ENCODE results near the gene PET100.
A peak's percentile ranks its signal among the peaks of the same experiment; 100 is the strongest.

The PET100 gene

DNA sequence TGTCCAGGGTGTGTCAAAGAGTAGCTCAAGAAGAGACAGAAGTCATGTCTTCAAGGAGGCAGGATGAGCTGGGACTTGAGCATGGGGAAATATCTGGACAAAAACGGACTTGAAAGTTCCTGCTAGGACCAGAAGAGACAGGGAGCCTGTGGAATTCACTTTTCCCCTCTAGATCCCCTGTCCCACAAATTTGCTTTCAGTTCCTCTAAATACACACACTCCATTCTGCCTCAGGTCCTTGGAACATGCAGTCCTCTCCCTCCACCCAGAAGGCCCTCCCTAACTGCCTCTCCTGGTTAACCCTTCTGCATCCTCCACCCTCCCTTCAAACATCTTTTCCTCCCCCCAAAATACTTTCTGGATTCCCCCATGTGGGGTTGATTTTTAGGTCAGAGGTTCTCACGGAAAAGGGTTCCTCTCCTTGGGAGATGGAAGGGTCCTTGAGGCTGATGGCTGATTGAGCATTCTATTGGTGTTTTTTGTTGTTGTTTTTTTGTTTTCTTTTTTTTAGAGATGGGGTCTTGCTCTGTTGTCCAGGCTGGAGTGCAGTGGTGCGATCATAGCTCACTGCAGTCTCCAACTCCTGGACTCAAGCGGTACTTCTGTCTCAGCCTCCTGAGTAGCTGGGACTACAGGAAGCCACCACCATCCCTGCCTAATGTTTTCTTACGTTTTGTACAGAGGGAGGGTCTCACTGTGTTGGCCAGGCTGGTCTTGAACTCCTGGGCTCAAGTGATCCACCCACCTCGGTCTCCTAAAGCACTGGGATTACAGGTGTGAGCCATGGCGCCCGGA lies 32.3 kb downstream of the PET100 start:
- no peak overlapping the region for H3K27ac Mint-ChIP-seq
- H3K9me3 Mint-ChIP-seq: no peaks in the 10 kb centered on the region
- H3K36me3 Mint-ChIP-seq: no peaks in the 10 kb centered on the region
- no peak overlapping the region for H3K4me3 Mint-ChIP-seq
- H3K4me1 Mint-ChIP-seq: peaks cover 3 to 15% of the 10 kb centered on the region in 2 donors
- ATAC-seq (replicated peaks) (no peak), DNase-seq (no peak)
- H3K27me3 Mint-ChIP-seq: peaks cover 5 to 8% of the 10 kb centered on the region in 2 donors

DNA sequence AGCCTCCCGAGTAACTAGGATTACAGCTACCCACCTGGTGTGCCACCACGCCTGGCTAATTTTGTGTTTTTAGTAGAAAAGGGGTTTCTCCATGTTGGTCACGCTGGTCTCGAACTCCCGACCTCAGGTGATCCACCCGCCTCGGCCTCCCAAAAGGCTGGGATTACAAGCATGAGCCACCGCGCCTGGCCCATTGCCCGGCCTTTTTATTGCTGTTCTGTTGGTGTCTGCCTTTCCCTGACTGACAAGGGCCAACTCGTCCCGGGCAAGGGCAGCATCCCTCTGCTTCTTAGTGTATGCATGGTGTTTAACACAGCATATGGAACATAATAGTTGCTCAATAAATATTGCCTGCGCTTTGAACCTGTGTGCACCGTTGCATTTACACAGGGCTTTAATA lies 33.1 kb downstream of the PET100 start:
- Mint-ChIP-seq H3K4me1 (peaks cover 0 to 8% of the 10 kb centered on the region in 2 donors), H3K36me3 (no peaks in the 10 kb centered on the region), H3K4me3 (no peak overlapping the region), H3K27me3 (peaks cover 10 to 13% of the 10 kb centered on the region in 2 donors), H3K9me3 (no peaks in the 10 kb centered on the region), H3K27ac (no peak overlapping the region)
- DNase-seq (no peak), ATAC-seq (replicated peaks) (no peak)

DNA sequence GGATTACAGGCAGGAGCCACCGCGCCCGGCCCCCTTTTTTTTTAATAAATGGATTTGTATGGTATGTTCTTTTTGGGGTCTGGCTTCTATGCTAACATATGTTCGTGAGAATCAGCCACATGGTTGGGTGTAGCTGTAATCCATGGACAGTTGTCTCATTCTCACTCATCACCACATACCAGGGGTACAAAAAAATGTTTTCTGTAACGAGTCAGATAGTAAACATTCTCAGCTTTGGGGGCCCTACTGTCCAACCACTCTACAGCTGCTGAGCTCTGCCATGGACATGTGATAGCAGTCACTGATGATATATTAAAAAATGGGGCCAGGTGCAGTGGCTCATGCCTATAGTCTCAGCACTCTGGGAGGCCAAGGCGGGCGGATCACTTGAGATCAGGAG lies 34.1 kb downstream of the PET100 start:
- no peak overlapping the region for H3K27ac Mint-ChIP-seq
- H3K36me3 Mint-ChIP-seq: no peaks in the 10 kb centered on the region
- DNase-seq (no peak), ATAC-seq (replicated peaks) (no peak)
- peaks cover 10 to 13% of the 10 kb centered on the region in 2 donors for H3K27me3 Mint-ChIP-seq
- H3K4me1 Mint-ChIP-seq: no peaks in the 10 kb centered on the region
- H3K9me3 Mint-ChIP-seq: no peaks in the 10 kb centered on the region
- no peak overlapping the region for H3K4me3 Mint-ChIP-seq

DNA sequence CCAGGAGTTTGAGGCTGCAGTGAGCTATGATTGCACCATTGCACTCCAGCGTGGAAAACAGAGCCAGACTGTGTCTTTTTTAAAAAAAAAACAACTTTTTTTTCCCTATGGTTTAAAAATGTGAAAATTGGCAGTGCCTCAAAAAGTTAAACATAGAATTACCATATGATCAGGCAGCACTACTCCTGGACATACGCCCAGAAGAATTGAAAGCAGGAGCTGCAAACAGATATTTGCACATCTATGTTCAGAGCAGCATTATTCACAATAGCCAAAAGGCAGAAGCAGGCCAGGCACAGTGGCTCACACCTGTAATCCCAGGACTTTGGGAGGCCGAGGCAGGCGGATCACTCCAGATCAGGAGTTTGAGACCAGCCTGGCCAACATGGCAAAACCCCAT lies 35.5 kb downstream of the PET100 start:
- Mint-ChIP-seq H3K27ac (no peak overlapping the region), H3K27me3 (peaks cover 19 to 23% of the 10 kb centered on the region in 2 donors), H3K4me1 (peaks cover 2% of the 10 kb centered on the region in 2 donors), H3K9me3 (no peaks in the 10 kb centered on the region), H3K36me3 (no peaks in the 10 kb centered on the region), H3K4me3 (no peak overlapping the region)
- ATAC-seq (replicated peaks) (no peak), DNase-seq (no peak)

DNA sequence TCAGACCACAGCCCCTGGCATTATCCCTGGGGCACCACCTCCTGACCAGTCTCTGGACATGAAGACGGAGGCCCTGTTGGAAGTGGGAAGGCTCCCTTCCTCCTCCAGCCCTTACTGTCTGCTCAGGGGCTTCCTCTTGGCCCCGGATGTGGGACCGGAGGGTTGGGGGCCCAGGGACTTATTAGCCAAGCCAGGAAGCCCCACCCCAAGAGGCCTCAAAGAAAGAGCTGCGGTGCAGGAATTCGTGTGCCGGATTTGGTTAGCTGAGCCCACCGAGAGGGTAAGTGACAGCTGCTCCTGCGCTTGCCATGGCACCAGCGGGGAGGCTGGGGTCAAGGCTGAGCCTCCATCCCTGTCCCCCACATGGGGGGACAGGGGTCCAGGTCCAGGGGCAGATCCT lies 39.2 kb downstream of the PET100 start, which contains the start of gene RETN:
TSS of gene RETN (plus strand) at position 208 of the 400 bp plus-strand sequence. CDS start 278 bp downstream, outside the sequence.
- Mint-ChIP-seq H3K27ac (no peak within 1 kb of the TSS), H3K4me1 (peaks cover 9 to 10% of the 10 kb centered on the region in 2 donors), H3K27me3 (peaks cover 43 to 52% of the 10 kb centered on the region in 2 donors), H3K9me3 (no peaks in the 10 kb centered on the region), H3K36me3 (no peaks in the 10 kb centered on the region), H3K4me3 (peak within 1 kb of the TSS in 1 of 2 donors; percentile 22)
- no peak for ATAC-seq (replicated peaks)
- no peak for DNase-seq

DNA sequence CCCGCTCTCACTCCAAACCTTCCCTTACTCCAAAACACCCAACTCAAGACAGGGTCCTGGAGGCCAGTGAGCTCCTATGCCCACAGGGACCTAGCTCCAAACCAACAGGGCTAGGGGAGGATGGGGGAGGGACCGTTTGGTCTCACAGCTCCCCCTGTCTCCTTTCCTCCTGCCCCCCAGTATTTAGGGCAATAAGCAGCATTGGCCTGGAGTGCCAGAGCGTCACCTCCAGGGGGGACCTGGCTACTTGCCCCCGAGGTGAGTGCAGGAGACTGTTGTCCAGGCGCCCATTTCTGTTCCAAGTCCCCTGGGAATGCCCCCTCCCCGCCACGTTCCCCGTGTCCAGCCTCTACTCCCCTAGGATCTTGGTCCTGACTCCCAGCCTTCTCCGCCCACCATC lies 40.0 kb downstream of the PET100 start:
- Mint-ChIP-seq H3K27me3 (peaks cover 51 to 60% of the 10 kb centered on the region in 2 donors), H3K9me3 (peaks cover 0 to 2% of the 10 kb centered on the region in 2 donors), H3K4me3 (no peak overlapping the region), H3K4me1 (peaks cover 9 to 12% of the 10 kb centered on the region in 2 donors), H3K27ac (no peak overlapping the region), H3K36me3 (peaks cover 0 to 3% of the 10 kb centered on the region in 2 donors)
- DNase-seq (no peak), ATAC-seq (replicated peaks) (no peak)

DNA sequence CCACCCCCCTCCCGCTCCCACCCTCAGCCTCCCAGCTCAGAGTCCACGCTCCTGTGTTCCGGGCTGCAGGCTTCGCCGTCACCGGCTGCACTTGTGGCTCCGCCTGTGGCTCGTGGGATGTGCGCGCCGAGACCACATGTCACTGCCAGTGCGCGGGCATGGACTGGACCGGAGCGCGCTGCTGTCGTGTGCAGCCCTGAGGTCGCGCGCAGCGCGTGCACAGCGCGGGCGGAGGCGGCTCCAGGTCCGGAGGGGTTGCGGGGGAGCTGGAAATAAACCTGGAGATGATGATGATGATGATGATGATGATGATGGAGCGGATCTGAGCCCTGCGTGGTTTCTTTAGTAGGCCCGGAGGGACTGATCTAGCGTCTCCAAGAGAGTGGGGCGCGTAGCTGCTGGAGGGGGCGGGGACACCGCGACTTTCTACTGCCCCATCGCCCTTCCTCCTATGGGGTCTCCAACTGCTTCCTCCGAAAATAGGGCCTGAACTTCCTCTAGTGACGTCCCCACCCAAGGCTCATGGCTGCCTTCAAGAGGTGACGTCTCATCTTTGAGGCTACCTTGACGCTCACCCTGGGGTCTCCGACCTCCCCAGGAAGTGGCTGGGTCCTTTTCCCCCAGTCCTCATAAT lies 40.7 kb downstream of the PET100 start:
- peaks cover 9 to 12% of the 10 kb centered on the region in 2 donors for H3K4me1 Mint-ChIP-seq
- peaks cover 0 to 2% of the 10 kb centered on the region in 2 donors for H3K9me3 Mint-ChIP-seq
- peak overlapping the region; percentile 71 to 80 for H3K4me3 Mint-ChIP-seq
- no peak for DNase-seq
- peak overlapping the region; percentile 47 for H3K27ac Mint-ChIP-seq
- H3K36me3 Mint-ChIP-seq: peaks cover 0 to 3% of the 10 kb centered on the region in 2 donors
- H3K27me3 Mint-ChIP-seq: peaks cover 51 to 61% of the 10 kb centered on the region in 2 donors
- peak; percentile 71 to 72 for ATAC-seq (replicated peaks)

DNA sequence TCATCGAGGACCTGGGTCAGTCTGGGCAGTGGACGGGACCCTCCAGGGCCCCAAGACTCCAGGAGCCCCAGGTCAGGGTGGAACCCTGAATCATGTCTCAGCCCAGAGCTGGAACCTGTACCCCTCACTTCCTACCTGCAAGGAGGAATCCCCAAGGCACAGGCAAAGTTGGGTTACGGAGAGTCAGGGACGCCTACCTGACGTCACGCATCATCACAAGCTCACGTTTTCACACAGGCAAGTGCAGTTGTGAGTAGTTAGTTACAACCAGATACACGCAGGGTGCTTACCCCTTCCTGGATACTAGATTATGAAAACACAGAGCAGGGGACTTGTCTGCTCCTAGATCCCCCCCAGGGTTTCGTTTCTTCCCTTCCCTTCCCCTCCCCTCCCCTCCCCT lies 41.2 kb downstream of the PET100 start:
- H3K4me3 Mint-ChIP-seq: peak overlapping the region; percentile 71 to 80

DNA sequence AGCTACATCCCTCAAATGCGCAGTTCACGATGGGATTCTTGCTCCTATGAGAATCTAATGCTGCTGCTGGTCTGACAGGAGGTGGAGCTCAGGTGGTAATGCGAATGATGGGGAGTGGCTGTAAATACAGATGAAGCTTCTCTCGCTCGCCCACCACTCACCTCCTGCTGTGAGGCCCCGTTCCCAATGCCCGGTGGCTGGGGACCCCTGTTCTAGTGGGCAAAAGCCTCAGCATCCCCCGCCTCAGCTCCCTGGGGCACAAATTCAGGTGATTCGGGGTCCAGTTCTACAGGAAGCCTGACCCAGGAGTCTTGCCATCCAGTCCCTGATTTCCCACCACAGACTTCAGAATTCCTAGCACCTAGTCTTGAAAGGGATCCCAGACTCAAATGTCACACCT lies 42.9 kb downstream of the PET100 start:
- peaks cover 0 to 2% of the 10 kb centered on the region in 2 donors for H3K9me3 Mint-ChIP-seq
- H3K36me3 Mint-ChIP-seq: peaks cover 0 to 3% of the 10 kb centered on the region in 2 donors
- no peak overlapping the region for H3K4me3 Mint-ChIP-seq
- ATAC-seq (replicated peaks) (no peak), DNase-seq (no peak)
- no peak overlapping the region for H3K27ac Mint-ChIP-seq
- peaks cover 25 to 28% of the 10 kb centered on the region in 2 donors for H3K4me1 Mint-ChIP-seq
- H3K27me3 Mint-ChIP-seq: peaks cover 52 to 58% of the 10 kb centered on the region in 2 donors

More for the DNA sequence above, 41.2 kb downstream of the PET100 start:
- H3K4me1 Mint-ChIP-seq: peaks cover 11 to 14% of the 10 kb centered on the region in 2 donors
- no peak for DNase-seq
- H3K36me3 Mint-ChIP-seq: peaks cover 0 to 3% of the 10 kb centered on the region in 2 donors
- peaks cover 0 to 2% of the 10 kb centered on the region in 2 donors for H3K9me3 Mint-ChIP-seq
- peaks cover 53 to 61% of the 10 kb centered on the region in 2 donors for H3K27me3 Mint-ChIP-seq
- H3K27ac Mint-ChIP-seq: no peak overlapping the region
- peak in 1 of 2 donors; percentile 26 for ATAC-seq (replicated peaks)

DNA sequence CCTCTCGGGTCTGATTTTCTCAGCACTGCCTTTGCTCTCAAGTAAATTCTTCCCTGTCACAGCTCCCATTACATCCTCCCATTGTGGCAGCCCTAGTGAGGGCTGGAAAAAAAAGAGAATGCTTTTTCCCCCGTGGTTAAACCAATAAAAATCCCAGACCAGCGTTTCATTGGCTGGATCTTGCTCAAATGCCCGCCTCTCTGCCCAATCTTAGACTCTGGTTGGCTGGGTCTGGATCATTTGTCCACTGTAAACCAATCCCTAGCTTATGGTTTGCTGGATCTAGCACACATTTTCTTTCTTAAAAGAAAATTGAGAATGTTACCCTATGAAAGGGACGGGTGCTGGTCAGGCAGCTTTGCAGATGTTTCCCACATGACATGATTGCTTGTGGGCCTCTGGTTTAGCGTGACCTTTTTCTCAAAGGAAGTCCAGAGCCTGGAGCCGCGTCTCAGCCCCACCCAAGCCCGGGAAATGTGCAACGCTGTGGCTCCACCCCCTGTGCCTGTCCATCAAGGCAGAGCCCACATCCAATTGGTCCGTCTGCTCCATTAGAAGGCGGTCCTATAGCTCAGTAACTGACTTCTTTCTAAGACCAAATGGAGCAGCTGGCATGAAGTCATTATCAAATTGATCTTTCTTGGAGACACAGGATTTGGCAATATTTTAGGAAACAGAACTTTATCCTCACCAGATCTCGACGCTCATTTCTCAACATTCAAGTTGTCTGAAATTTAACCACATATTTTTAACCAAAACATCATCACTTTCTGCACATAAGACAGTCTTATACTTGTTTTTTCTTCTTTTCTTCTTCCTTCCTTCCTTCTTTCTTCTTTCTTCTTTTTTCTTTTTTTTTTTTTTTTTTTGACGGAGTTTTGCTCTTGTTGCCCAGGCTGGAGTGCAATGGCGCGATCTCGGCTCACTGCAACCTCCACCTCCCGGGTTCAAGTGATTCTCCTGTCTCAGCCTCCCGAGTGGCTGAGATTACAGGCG lies 44.7 kb downstream of the PET100 start:
- Mint-ChIP-seq H3K4me3 (no peak overlapping the region), H3K4me1 (peaks cover 37 to 44% of the 10 kb centered on the region in 2 donors), H3K27ac (peak overlapping the region; percentile 14), H3K27me3 (peaks cover 54 to 57% of the 10 kb centered on the region in 2 donors), H3K9me3 (peaks cover 0 to 2% of the 10 kb centered on the region in 2 donors), H3K36me3 (peaks cover 0 to 3% of the 10 kb centered on the region in 2 donors)
- ATAC-seq (replicated peaks) (peak in 1 of 2 donors; percentile 28), DNase-seq (no peak)

DNA sequence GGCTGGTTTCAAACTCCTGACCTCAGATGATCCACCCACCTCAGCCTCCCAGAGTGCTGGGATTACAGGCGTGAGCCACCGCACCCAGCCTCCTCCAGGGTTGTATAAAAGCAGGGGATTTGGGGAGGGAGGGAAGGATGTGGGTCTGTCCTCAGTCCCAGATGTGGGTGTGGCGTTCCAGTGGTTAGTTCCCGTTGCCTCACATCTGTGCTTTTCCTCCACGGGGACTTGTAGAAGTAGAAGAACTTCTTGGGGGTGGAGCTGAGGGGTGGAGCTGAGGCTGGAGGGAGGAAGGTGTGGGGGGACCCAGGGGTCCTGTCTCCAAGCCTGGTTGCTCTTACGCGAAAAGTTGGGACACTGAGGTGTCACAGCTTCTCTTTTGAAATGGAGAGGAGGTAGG lies 46.8 kb downstream of the PET100 start:
- Mint-ChIP-seq H3K27ac (peak overlapping the region; percentile 42), H3K4me3 (peak overlapping the region; percentile 51 to 62), H3K36me3 (peaks cover 3 to 4% of the 10 kb centered on the region in 2 donors), H3K9me3 (peaks cover 0 to 2% of the 10 kb centered on the region in 2 donors), H3K27me3 (peaks cover 39 to 41% of the 10 kb centered on the region in 2 donors), H3K4me1 (peaks cover 38 to 51% of the 10 kb centered on the region in 2 donors)
- no peak for ATAC-seq (replicated peaks)
- DNase-seq: no peak

DNA sequence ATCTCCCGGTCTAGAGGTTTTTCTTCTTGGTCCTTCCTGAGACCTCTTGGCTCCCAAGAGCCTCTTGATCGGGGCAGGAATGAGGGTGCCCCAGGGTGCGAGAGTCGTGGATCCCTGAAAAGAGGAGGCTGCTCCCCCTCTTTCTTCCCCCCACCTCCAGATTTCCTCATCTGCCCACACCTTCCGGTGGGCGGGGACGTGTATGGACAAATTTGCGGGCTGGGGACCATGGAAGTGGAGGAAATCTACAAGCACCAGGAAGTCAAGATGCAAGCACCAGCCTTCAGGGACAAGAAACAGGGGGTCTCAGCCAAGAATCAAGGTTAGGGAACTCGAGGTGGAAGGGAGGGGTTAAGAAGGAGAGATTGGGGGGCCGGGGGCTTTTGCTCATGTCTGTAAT lies 47.3 kb downstream of the PET100 start, which contains the start of gene MCEMP1:
TSS of gene MCEMP1 (plus strand) at position 237 of the 400 bp plus-strand sequence. CDS start at position 268, 31 bp downstream.
- no peak for ATAC-seq (replicated peaks)
- peaks cover 36 to 38% of the 10 kb centered on the region in 2 donors for H3K27me3 Mint-ChIP-seq
- peaks cover 7 to 8% of the 10 kb centered on the region in 2 donors for H3K36me3 Mint-ChIP-seq
- no peak for DNase-seq
- peak within 1 kb of the TSS; percentile 42 for H3K27ac Mint-ChIP-seq
- H3K4me1 Mint-ChIP-seq: peaks cover 41 to 56% of the 10 kb centered on the region in 2 donors
- H3K9me3 Mint-ChIP-seq: peaks cover 0 to 2% of the 10 kb centered on the region in 2 donors
- peak within 1 kb of the TSS; percentile 51 to 62 for H3K4me3 Mint-ChIP-seq

DNA sequence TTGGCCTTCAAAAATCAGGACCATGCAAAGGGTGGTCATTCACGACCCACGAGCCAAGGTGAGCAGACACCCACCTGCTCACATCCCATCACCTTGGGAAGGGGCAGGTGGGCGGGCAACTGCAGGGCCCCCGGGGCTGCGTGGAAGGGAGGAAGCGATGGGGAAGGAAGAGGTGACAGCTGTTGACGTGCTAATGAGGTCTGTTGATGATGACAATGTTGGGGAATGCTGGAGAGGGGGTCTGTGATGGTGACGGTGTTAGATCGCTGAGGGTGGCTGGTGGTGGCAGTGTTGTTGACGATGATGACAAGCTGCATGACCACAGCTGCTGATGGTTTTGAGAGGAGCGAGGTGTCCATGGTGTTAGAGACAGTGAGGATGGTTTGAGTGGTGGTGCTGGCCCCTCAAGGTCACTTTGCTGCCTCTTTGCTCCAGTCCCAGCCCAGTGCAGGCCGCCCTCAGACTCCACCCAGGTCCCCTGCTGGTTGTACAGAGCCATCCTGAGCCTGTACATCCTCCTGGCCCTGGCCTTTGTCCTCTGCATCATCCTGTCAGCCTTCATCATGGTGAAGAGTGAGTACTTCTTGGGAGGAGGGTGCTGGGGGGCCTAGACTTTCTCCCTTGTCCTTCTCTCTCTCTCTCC lies 48.2 kb downstream of the PET100 start:
- DNase-seq (no peak), ATAC-seq (replicated peaks) (no peak)
- H3K27me3 Mint-ChIP-seq: peaks cover 30 to 32% of the 10 kb centered on the region in 2 donors
- peaks cover 12 to 14% of the 10 kb centered on the region in 2 donors for H3K36me3 Mint-ChIP-seq
- peaks cover 0 to 2% of the 10 kb centered on the region in 2 donors for H3K9me3 Mint-ChIP-seq
- no peak overlapping the region for H3K4me3 Mint-ChIP-seq
- H3K27ac Mint-ChIP-seq: peak overlapping the region; percentile 53
- peaks cover 45 to 65% of the 10 kb centered on the region in 2 donors for H3K4me1 Mint-ChIP-seq
